Cardiac fibroblast (primary cell): Measurements from ENCODE around the gene C1orf159.
"Not testable (repeated sequence)": the region's sequence is repeated elsewhere in the genome, so short reads cannot be mapped to it uniquely, and the experiment has no call there.

ENCODE experiments used
- DNase-seq, 2 donors: peaks; one replicate each; pipeline versions ENCODE4 v3.0.0 to v3.0.0-alpha.2; 2010; ENCODE audit warnings: low read depth in 2 of 2
- H3K4me3 ChIP-seq, 2 donors: replicated peaks in 1 of 2; 1 replicate in 1 of 2; 2 replicates in 1 of 2; pipeline ENCODE4 v1.5.1; 2011; ENCODE audit warnings: low read depth in 2 of 2, low read length in 2 of 2, mild to moderate bottlenecking in 2 of 2, moderate library complexity in 1 of 2
- CTCF ChIP-seq: IDR thresholded peaks from one replicate; pipeline ENCODE4 v1.5.1; 2011; ENCODE audit warnings: low read depth, mild to moderate bottlenecking, low read length, inconsistent platforms

The C1orf159 gene

GRCh38 chr1:1082239-1082775, 33.6 kb downstream of the C1orf159 start:
- DNase-seq, result no peak
- H3K4me3 ChIP-seq, result no peak overlapping the region
- no peak for TF ChIP-seq CTCF

GRCh38 chr1:1081311-1082238, 34.3 kb downstream of the C1orf159 start:
- TF ChIP-seq CTCF, result no peak
- H3K4me3 ChIP-seq, result no peak overlapping the region
- DNase-seq, result no peak

DNA sequence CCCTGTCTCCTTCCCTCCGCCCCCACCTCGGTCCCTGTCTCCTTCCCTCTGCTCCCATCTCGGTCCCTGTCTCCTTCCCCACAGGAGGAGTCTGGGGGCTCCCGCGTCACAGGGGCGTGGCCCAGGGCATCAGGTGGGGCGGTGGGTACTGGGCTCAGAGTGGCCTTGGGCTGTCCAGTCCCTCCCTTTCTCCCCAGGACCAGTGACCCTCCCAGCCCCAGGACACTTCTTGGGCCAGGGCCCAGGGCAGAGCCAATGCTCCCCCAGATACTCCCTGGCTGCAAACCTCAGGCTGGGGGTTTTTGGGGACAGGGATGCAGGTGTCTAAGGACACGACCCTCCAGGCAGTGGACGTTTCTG, 35.0 kb downstream of the C1orf159 start:
- no peak for TF ChIP-seq CTCF
- no peak overlapping the region for H3K4me3 ChIP-seq
- no peak for DNase-seq

DNA sequence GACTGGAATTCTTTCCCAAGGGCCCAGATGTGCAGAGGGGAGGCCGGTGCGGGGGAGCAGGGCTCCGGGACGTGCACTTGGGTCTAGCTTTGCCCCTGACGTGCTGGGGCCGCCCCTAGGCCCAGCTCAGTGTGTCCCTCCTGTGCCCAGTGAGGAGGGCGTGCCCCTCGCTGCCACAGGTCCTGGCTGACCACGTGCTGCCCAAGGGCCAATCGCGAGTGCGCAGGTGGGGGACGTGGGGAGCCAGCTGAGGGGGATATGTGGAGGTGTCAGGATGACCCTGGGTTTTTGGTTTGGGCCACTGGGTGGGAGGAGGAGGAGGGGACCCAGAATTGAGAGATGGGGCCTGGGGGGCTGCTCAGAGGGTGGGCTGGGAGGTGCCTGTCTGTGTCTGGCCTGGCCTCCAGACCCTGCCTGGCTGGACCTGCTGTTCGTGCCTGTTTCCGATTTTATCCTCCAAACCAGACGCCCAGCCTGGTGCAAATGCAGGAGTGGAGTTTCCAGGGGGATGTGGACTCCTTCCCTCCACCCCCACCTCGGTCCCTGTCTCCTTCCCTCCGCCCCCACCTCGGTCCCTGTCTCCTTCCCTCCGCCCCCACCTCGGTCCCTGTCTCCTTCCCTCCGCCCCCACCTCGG, 35.6 kb downstream of the C1orf159 start:
- peak overlapping the region; percentile 22 to 23 for H3K4me3 ChIP-seq
- no peak for TF ChIP-seq CTCF
- DNase-seq, result peak; percentile 33 to 57

GRCh38 chr1:1079408-1080121, 36.3 kb downstream of the C1orf159 start:
- peak overlapping the region; percentile 22 to 23 for H3K4me3 ChIP-seq
- peak; percentile 81 to 84 for DNase-seq
- no peak for TF ChIP-seq CTCF

DNA sequence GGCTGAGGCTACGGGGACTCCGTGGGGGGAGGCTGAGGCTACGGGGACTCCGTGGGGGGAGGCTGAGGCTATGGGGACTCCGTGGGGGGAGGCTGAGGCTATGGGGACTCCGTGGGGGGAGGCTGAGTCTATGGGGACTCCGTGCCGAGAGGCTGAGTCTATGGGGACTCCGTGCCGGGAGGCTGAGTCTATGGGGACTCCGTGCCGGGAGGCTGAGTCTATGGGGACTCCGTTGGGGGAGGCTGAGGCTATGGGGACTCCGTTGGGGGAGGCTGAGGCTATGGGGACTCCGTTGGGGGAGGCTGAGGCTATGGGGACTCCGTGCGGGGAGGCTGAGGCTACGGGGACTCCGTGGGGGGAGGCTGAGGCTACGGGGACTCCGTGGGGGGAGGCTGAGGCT, 38.5 kb downstream of the C1orf159 start:
- not testable (repeated sequence) for DNase-seq

More for the DNA sequence above, 38.5 kb downstream of the C1orf159 start:
- H3K4me3 ChIP-seq, result not testable (repeated sequence)
